Adrenal gland (tissue), 19 donors: ENCODE data around the gene EGFLAM. TPM values are rescaled to one million over a fixed set of nuclear protein-coding genes. Genes with fewer than 3 reads are reported as not detected.

Source experiments
- DNase-seq, 7 donors: peaks; one replicate each; pipeline ENCODE4 v3.0.0-alpha.2; 2019 to 2020
- H3K27ac ChIP-seq, 5 donors: fragments of 200-600 bp; sonication (generic) in 4 of 5; 1 replicate in 3 of 5; 2 replicates in 2 of 5; pipeline versions ENCODE4 v1.5.1 to v1.8.0; 2016 to 2020; ENCODE audit warnings: mild to moderate bottlenecking in 1 of 5
- H3K27me3 ChIP-seq: fragments of 200-600 bp; 2 replicates; pipeline ENCODE4 v1.8.0; 2021
- H3K36me3 ChIP-seq, 2 donors: fragments of 200-600 bp; replicated peaks in 1 of 2; 1 replicate in 1 of 2; 2 replicates in 1 of 2; pipeline versions ENCODE4 v1.5.1 to v1.8.0; 2018 to 2022
- H3K4me1 ChIP-seq, 2 donors: fragments of 200-600 bp; replicated peaks in 1 of 2; 1 replicate in 1 of 2; 2 replicates in 1 of 2; pipeline versions ENCODE4 v1.5.1 to v1.8.0; 2018 to 2021
- H3K4me3 ChIP-seq, 4 donors: fragments of 200-600 bp; sonication (generic) in 3 of 4; one replicate each; pipeline ENCODE4 v1.5.1; 2016 to 2018
- H3K9me3 ChIP-seq, 3 donors: fragments of 200-600 bp; sonication (generic) in 1 of 3; replicated peaks in 1 of 3; 1 replicate in 2 of 3; 2 replicates in 1 of 3; pipeline versions ENCODE4 v1.5.1 to v1.8.0; 2016 to 2021
- POLR2A ChIP-seq, 2 donors: fragments of 450-650 bp; IDR thresholded peaks; one replicate each; pipeline ENCODE4 v1.6.1; 2017; ENCODE audit warnings: antibody characterized with exemption in 2 of 2, mild to moderate bottlenecking in 2 of 2, moderate library complexity in 1 of 2
- WGBS, 4 donors: extraction: QIAGEN DNeasy Blood & Tissue Kit in 2 of 4; methylation state at CpG; one replicate each; pipeline versions ENCODE4 v1.1.5 to v1.1.7; 2013 to 2017; 5-methylcytosine and 5-hydroxymethylcytosine counted together
- intact Hi-C, 2 donors: fragments of 100-400 bp; cut with DNase I; formaldehyde crosslinking; loops; one replicate each; pipeline versions ENCODE4 v1.14.1 to v1.15.0; 2022 to 2023
- long read RNA-seq, 10 donors: library from polyadenylated mRNA in 3 of 10; unstranded in 2 of 10; stranded (forward) in 1 of 10; transcript quantifications; one replicate each; pipeline ENCODE4 v2.0.0 and lab custom pipeline, GENCODE V29; 2021 to 2026
- polyA plus RNA-seq, 3 donors: library from polyadenylated mRNA; stranded (reverse); fragments of 200-250 nt in 2 of 3; fragments of 350-450 nt in 1 of 3; fragmentation: Illumina TruSeq in 1 of 3; extraction: RNeasy Lipid Tissue Mini Kit (QIAGEN cat#74804) in 1 of 3; gene quantifications; one replicate each; pipeline ENCODE4 v1.2.3, GENCODE V29; 2013 to 2014
- total RNA-seq, 9 donors: library from RNA; depleted of rRNA in 4 of 9; stranded (reverse); fragments of >200 nt in 4 of 9; fragments of 120-200 nt in 1 of 9; fragmentation: NEBNext Ultra II Directional in 1 of 9; extraction: Animal tissue kit (Norgen Biotek cat#: 25700) in 1 of 9; gene quantifications; one replicate each; pipeline versions ENCODE4 v1.1.0 to v1.2.4, GENCODE V29; 2013 to 2023
- TF ChIP-seq, protein P1 (sequence below), 6 experiments: fragments of 450-650 bp in 4 of 6; fragments of 200-600 bp in 2 of 6; sonication (generic) in 1 of 6; IDR thresholded peaks; 1 replicate in 5 of 6; 2 replicates in 1 of 6; pipeline versions ENCODE4 v1.5.1 to v1.8.0; 2016 to 2021; ENCODE audit warnings: antibody characterized with exemption in 6 of 6, mild to moderate bottlenecking in 2 of 6, moderate library complexity in 1 of 6
- donor health status: healthy with polysubstance abuse.
- donor health status: Bipolar disorder and iron deficiency.
- donor health status: DM: yes; HTN: yes; CAD: no.
- donor health status: DM: no; HTN: no; CAD: no.
- donor health status: DM: no; HTN: no; CAD: no.
- donor health status: DM: yes; HTN: yes; CAD: no.

The EGFLAM gene
- total RNA-seq (10 to 100 TPM in 4 of 9 donors, 1 to 10 TPM in 5; 4.4 to 26.2 (median 9.1) TPM), polyA plus RNA-seq (10 to 100 TPM; 16.3 to 29.0 (median 24.5) TPM)
- long read RNA-seq, donor 1, partial matches to known transcripts, result 0 of 1 reads
- long read RNA-seq, donor 1, other reads (novel, unspliced or antisense), result 0 of 1 reads
- long read RNA-seq, donor 2, result 0 reads
- long read RNA-seq, donor 3, partial matches to known transcripts, result 0 of 1 reads
- long read RNA-seq, donor 3, other reads (novel, unspliced or antisense), result 0 of 1 reads
- long read RNA-seq, donor 4, partial matches to known transcripts, result 0 of 1 reads
- long read RNA-seq, donor 4, other reads (novel, unspliced or antisense), result 0 of 1 reads
- long read RNA-seq, donor 5, full-length matches to known transcripts, result 9 of 10 reads
- long read RNA-seq, donor 5, partial matches to known transcripts, result 1 of 10 reads
- long read RNA-seq, donor 5, other reads (novel, unspliced or antisense), result 0 of 10 reads
- long read RNA-seq, donor 6, partial matches to known transcripts, result 0 of 4 reads
- long read RNA-seq, donor 6, other reads (novel, unspliced or antisense), result 0 of 4 reads
- long read RNA-seq, donor 7, result 0 reads
- long read RNA-seq, donor 8, partial matches to known transcripts, result 0 of 3 reads
- long read RNA-seq, donor 8, other reads (novel, unspliced or antisense), result 0 of 3 reads
- long read RNA-seq, donor 9, partial matches to known transcripts, result 0 of 1 reads
- long read RNA-seq, donor 9, other reads (novel, unspliced or antisense), result 0 of 1 reads
- long read RNA-seq, donor 10, partial matches to known transcripts, result 0 of 2 reads
- long read RNA-seq, donor 10, other reads (novel, unspliced or antisense), result 0 of 2 reads

DNA sequence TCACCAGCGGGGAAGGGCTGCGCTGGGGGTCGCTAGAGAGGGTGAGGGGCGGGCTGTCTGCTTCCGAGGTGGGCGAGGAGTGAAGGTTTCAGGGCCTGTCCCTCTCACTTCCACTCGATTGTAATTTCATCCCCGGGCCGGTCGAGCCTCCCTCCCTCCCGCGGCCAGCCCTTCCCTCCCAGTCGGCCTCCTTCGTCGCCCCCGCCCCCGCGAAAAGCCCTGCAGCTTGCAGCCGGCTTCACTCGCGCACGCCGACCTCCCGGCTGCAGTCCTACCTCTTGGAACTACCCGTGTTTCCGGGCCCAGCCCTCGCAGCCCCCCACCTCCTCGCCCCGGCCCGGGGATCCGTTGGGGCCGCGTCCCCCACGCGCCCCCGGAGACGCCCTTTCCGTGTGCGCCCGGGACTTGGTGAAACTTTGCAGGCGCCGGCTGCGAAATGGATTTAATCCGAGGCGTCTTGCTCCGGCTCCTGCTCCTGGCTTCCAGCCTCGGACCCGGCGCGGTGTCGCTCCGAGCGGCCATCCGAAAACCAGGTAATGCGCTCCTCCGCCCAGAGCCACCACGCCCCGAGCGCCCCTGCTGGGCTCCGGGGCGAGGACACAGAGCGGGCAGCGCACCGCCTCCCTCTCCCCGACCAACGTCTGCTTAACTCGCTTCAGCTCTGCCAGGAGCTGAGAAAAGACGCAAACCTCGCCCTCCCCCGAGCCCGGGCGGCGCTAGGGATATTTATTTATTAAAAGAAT is at the start of gene EGFLAM:
Gene EGFLAM, plus strand, starts transcription at position 241 of the 743 bp plus-strand sequence. Its CDS starts 196 bp downstream, at position 437.
- peak within 1 kb of the TSS in 2 of 4 donors; percentile 41 to 47 for H3K4me3 ChIP-seq
- intact Hi-C loops, result no loop called here
- TF ChIP-seq, protein P1, sequence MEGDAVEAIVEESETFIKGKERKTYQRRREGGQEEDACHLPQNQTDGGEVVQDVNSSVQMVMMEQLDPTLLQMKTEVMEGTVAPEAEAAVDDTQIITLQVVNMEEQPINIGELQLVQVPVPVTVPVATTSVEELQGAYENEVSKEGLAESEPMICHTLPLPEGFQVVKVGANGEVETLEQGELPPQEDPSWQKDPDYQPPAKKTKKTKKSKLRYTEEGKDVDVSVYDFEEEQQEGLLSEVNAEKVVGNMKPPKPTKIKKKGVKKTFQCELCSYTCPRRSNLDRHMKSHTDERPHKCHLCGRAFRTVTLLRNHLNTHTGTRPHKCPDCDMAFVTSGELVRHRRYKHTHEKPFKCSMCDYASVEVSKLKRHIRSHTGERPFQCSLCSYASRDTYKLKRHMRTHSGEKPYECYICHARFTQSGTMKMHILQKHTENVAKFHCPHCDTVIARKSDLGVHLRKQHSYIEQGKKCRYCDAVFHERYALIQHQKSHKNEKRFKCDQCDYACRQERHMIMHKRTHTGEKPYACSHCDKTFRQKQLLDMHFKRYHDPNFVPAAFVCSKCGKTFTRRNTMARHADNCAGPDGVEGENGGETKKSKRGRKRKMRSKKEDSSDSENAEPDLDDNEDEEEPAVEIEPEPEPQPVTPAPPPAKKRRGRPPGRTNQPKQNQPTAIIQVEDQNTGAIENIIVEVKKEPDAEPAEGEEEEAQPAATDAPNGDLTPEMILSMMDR (IDR thresholded peaks at IDR 0.05), result peak in 4 of 6 experiments; percentile 2 to 36 (median 19)
- no peak for TF ChIP-seq POLR2A (IDR thresholded peaks at IDR 0.05)
- H3K9me3 ChIP-seq, result no peaks in the 10 kb centered on the region
- 1 to 2% (median 1%) methylated on average over 46 to 73 of the region's 73 CpGs for WGBS, 4 donors
- no peaks in the 10 kb centered on the region for H3K36me3 ChIP-seq
- peak within 1 kb of the TSS in 1 of 5 donors; percentile 31 for H3K27ac ChIP-seq
- peak in 5 of 7 donors; percentile 8 to 70 (median 24) for DNase-seq
- peaks cover 9 to 16% of the 10 kb centered on the region in 2 donors for H3K4me1 ChIP-seq
- peaks cover 11% of the 10 kb centered on the region for H3K27me3 ChIP-seq

DNA sequence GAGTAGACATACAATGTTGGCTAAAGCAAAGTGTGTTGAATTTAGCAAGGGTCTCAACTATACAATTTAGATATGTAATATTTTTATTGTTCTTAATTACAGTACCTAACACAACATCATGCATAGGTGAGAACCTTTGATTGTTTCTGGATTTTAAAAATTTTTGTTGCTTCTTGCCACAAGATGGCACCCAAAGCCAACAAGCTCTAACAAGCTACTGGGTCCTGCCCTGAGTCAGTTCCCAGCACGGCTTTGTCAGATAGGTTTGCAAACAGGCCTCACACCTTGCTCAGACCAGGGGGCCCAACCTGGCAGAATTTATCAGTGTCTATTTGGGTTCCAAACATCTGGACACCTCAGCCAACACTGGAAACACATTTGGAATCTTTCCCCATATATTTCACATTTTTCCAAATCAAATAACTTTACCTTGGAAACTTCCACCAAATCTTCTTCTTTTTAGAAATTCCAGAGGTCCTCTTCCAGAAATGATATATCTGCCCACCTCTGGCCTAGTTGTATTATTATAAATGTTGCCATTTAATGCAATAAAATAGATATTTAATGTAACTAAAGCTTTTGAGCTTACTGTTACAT is 49.5 kb upstream of the EGFLAM start:
- H3K4me1 ChIP-seq, result no peaks in the 10 kb centered on the region
- WGBS, 4 donors, result 0 to 10% (median 9%) methylated on average over 1 of the region's 1 CpG
- intact Hi-C loops, result no loop called here
- no peak overlapping the region for H3K4me3 ChIP-seq
- H3K9me3 ChIP-seq, result no peaks in the 10 kb centered on the region
- no peak overlapping the region for H3K27ac ChIP-seq
- TF ChIP-seq, protein P1 (IDR thresholded peaks at IDR 0.05), result peak in 5 of 6 experiments; percentile 19 to 55 (median 43)
- no peak for TF ChIP-seq POLR2A (IDR thresholded peaks at IDR 0.05)
- DNase-seq, result peak; percentile 33 to 71 (median 42)
- peaks cover 1% of the 10 kb centered on the region for H3K27me3 ChIP-seq
- no peaks in the 10 kb centered on the region for H3K36me3 ChIP-seq

DNA sequence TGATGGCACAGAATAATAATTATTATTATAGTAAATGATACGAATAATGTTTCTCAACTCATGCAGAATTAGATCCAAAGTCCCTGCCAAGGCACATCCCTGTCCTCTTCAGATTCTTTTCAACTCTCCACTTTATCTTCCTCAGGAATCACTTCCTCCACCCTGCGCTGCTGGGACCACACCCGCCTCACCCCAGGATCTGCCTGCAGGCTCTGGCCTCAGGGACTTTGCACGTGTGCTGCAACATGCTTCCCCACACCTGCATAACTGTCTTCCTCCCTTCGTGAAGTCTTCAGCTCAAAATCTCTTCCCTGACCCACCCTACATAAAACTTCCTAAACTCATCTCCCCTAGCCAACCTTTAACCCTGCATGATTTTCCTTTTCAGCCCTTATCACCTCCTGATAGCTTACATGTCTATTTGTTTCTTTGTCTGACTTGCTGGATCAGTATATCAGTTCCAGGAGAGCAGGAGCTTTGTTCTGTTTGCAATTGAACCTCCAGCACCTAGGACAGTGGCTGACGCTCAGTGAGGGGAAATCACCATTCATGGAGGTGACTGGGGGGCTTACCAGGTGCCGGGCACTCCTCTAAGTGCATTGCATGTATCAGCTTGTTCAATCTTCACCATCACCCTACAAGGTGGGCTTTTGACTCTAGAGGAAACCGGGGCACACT is 47.5 kb upstream of the EGFLAM start:
- Histone ChIP-seq H3K4me3 (no peak overlapping the region), H3K27me3 (no peaks in the 10 kb centered on the region), H3K9me3 (no peaks in the 10 kb centered on the region), H3K27ac (no peak overlapping the region), H3K4me1 (no peaks in the 10 kb centered on the region), H3K36me3 (no peaks in the 10 kb centered on the region)
- TF ChIP-seq, protein P1 (IDR thresholded peaks at IDR 0.05), result no peak
- no peak for TF ChIP-seq POLR2A (IDR thresholded peaks at IDR 0.05)
- 58 to 71% (median 69%) methylated on average over 8 of the region's 8 CpGs for WGBS, 4 donors
- intact Hi-C loops, result no loop called here
- no peak for DNase-seq
